Limb (tissue), 2 donors: ENCODE data around the gene DEF6.
A peak's percentile ranks its signal among the peaks of the same experiment; 100 is the strongest.
"Not testable (repeated sequence)": the region's sequence is repeated elsewhere in the genome, so short reads cannot be mapped to it uniquely, and the experiment has no call there.

Experiments
- DNase-seq, 2 donors: peaks; one replicate each; pipeline ENCODE4 v3.0.0-alpha.2; 2016; ENCODE audit errors: extremely low spot score in 2 of 2

DEF6 gene

DNA sequence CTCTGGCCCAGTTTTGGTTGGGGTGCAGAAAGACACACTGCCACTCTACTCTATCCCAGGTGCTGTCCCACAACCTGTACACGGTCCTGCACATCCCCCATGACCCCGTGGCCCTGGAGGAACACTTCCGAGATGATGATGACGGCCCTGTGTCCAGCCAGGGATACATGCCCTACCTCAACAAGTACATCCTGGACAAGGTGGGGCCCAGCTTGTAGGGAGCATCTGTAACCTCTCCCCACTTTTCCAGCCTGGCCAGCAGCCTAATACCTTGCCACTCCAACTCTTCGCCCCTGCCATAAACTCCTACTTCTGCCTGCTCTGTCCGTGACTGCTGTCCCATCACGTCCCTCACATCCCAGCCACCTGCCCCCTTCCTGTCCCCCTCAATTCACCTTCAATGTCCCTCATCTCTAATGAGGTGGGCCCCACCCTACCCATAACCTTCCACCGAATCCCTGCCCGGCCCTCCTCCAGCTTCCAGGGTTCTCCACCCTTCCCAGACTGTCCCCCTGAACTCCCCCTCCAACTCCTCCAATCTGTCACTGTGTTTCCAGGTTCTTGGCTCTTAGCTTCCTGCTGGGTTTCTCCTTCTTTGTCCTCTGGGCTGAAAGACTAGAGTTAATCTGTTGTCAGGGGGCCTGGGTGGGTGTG lies 12.1 kb downstream of the DEF6 start:
- DNase-seq: no peak

DNA sequence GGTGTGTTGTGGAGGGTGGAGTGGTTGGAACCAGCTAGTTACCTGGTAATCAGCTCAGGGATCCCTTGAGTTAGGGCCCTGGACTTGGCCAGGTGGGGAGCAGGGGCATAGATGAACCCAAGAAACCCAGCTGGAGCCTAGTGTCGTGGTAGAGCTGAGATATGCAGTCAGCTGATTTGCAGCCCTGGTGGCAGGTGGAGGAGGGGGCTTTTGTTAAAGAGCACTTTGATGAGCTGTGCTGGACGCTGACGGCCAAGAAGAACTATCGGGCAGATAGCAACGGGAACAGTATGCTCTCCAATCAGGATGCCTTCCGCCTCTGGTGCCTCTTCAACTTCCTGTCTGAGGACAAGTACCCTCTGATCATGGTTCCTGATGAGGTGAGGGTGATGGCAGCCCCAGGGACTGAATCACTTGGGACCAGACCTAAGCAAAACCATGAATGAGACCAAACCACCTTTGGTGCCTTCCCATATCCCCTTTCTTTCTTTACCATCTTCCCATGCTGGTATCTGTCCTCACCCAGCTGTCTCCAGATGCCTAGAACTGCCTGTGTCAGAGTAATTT lies 12.7 kb downstream of the DEF6 start:
- DNase-seq: no peak

DNA sequence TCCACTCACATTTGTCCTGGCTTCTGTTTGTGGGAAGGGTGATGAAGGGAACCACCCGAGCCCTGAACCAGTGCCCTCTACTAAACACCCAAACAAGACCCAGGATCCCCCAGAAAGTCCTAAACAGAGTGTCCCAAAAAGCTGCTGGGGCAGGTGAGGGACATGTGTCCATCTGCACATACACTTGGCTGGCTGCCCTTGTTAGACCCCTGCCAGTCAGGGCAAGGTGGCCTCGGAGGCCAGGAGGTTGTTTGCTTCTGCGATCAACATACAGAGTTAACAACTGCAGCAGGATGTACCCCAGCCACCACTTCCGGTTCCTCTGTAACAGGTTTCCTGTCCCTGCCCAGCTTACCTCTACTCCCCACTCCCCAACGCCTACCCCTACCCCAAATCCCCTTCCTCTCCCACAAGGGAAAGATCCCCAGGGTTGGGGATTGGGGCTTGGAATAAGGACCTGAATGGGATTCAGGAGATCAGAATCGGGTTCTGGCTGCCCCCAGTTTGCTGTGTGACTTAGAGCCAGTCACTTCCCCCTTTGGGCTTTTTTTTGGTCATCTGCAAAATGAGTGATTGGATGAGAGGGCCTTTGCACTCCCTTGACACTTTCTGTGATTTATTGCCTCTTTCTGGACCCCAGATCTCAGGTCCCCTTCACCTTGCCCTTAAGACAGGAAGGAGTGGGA lies 13.9 kb downstream of the DEF6 start:
- no peak for DNase-seq

- no peak for DNase-seq
These were observed 14.6 kb downstream of the DEF6 start for GRCh38 chr6:35312076-35312800.

- no peak for DNase-seq
These were observed 15.2 kb downstream of the DEF6 start for GRCh38 chr6:35312807-35313206.

- peak in 1 of 2 donors; percentile 6 for DNase-seq
These were observed 20.0 kb downstream of the DEF6 start for GRCh38 chr6:35317483-35318195.

- peak; percentile 76 to 96 for DNase-seq
These were observed 20.9 kb downstream of the DEF6 start for GRCh38 chr6:35318196-35319171.

GRCh38 chr6:35319346-35320030 lies 21.9 kb downstream of the DEF6 start:
- no peak for DNase-seq

DNA sequence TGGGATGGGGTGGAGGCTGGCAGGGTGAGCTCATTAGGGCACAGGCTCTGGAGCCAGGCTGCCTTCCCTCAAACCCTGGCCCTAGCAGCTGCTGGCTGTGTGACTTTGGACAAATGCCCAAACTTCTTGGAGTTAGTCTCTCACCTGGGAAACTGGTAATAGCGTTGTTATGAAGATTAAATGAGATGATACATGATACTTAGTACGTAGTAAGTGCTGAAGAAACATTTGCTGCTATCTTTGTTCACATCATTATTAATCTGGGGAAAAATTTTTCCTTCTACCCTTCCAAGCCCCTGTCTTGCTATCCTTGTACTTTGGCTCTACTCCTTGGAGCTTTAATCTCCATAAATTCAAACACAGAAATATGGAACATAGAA lies 22.4 kb downstream of the DEF6 start:
- DNase-seq: no peak

DNA sequence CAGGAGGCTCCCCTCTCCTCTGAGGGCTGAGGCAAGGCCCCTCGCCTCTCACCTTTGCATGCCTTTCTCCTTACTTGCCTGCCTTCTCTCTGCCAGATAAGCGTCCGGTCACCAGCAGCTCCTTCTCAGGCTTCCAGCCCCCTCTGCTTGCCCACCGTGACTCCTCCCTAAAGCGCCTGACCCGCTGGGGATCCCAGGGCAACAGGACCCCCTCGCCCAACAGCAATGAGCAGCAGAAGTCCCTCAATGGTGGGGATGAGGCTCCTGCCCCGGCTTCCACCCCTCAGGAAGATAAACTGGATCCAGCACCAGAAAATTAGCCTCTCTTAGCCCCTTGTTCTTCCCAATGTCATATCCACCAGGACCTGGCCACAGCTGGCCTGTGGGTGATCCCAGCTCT lies 23.5 kb downstream of the DEF6 start:
- DNase-seq: no peak

DNA sequence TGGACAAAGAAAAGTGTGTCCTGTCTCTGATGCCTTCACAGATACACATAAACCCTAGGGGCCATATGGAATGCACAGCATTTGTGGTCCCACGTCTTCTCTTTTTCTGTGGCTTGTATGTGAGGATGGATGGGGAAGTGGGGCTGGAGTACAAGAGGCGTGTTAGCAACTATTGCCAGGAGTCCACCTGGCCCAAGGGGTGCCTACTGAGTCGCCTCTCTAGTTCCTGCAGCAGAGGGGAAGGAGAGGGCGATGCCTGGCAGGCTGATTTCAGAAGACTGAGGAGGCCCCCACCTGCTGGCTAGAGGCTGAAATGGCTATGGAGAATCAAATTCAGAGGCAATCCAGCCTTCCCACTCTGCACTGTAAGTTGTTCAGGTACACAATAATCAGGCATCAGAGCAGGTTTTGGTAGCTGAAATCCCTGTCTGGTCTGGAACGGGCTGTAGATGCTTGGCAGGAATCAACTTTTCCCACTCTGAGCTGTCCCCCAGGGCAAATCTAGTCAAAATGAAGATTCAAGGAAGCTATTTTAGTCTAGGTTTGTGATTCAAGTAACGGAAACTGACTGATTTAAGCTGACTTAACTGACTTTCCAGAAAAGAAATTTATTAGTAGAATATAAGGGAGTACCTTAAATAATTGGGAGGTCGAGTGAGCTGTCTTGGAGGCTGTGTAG lies 29.9 kb downstream of the DEF6 start:
- peak; percentile 32 to 59 for DNase-seq

GRCh38 chr6:35328108-35328723 lies 30.6 kb downstream of the DEF6 start:
- DNase-seq: no peak

DNA sequence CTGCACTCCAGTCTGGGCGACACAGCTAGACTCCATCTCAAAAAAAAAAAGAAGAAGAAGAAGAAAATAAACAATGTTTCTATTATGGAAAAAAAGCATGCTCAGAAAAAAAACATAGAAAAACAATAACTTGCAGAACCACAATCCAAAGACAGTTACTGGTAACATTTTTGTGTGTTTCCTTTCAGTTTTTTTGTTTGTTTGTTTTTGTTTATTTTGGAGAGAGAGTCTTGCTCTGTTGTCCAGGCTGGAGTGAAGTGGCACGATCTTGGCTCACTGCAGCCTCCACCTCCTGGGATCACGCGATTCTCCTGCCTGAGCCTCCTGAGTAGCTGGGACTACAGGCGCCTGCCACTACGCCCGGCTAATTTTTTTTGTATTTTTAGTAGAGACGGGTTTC lies 31.3 kb downstream of the DEF6 start:
- DNase-seq: not testable (repeated sequence)

- no peak for DNase-seq
These were observed 33.0 kb downstream of the DEF6 start for GRCh38 chr6:35330541-35331119.

DNA sequence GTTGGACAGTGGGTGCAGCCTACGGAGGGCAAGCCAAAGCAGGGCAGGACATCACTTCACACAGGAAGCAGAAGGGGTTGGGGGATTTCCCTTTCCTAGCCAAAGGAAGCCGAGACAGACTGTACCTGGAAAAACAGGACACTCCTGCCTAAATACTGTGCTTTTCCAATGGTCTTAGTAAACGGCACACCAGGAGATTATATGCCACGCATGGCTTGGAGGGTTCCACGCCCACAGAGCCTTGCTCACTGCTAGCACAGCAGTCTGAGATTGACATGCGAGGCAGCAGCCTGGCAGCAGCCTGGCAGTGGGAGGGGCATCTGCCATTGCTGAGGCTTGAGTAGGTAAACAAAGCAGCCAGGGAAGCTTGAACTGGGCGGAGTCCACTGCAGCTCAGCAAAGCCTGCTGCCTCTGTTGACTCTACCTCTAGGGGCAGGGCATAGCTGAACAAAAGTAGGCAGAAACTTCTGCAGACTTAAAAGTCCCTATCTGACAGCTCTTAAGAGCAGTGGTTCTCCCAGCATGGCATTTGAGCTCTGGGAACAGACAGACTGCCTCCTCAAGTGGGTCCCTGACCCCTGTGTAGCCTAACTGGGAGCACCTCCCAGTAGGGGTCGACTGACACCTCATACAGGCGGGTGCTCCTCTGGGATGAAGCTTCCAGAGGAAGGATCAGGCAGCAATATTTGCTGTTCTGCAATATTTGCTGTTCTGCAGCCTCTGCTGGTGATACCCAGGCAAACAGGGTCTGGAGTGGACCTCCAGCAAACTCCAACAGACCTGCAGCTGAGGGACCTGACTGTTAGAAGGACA lies 34.7 kb downstream of the DEF6 start:
- not testable (repeated sequence) for DNase-seq

DNA sequence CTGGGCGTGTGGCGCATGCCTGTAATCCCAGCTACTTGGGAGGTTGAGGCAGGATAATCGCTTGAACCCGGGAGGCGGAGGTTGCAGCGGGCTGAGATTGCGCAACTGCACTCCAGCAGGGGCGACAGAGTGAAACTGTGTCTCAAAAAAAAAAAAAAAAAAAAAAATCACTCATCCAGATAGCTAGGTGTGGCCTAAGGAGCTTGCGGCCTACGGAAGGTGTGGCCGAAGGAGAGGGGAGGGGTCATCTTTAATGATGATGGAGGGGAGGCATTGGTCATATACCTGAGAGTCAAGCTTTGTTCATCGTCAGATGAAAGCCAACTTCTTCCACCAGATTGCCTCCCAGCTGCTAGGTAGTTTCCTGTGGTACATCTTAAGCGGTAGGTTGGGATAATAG lies 43.9 kb downstream of the DEF6 start:
- no peak for DNase-seq

DNA sequence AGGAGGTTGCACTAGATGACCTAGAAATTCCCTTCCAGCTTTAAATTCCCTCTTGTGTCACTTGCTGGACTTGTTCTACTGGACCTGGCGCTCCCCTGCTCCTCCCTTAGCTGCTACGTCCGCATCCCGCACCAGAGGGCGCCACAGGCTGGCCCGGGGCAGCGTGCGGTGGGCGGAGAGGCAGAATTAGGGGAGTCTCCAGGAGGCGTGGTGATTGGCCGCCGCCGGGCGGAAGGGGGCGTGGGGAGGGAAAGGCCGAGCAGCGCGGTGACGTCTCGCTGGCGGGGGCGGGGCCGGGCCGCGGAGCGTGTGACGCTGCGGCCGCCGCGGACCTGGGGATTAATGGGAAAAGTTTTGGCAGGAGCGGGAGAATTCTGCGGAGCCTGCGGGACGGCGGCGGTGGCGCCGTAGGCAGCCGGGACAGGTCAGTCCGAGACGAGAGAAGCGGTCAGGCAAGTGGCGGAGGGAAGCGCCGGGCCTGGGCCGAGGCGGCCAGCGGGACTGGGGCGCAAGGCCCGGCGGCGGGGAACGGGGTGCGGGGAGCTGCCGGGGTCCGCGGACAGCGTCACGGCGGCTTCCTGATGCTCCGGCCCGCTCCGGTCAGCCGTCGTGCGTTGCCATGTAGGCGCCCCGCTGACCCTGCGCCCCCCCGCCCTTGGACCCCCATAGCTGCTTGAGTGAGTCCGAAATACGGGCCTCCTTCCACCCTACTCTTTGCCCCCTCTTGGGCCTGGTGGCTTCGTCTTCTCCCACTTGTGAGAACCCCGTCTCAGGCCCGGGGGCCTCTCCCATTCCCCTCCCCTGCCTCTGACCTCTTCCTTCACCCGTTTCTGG lies 44.9 kb downstream of the DEF6 start, which contains the start of gene PPARD:
TSS of gene PPARD (plus strand) at position 301 of the 834 bp plus-strand sequence. CDS start 68,530 bp downstream, outside the sequence.
- DNase-seq: peak; percentile 97 to 99
